ENCODE data around the gene ATG4C.

GRCh38 chr1:62774971-62775595 is 8.8 kb upstream of the ATG4C start:
- TF ChIP-seq CTCF (conservative IDR thresholded peaks at IDR 0.05; ENCODE audit: low read depth, low read length) = no peak
- TF ChIP-seq POLR2A (IDR thresholded peaks at IDR 0.05; ENCODE audit: low read depth, low read length) = no peak
- no peak for TF ChIP-seq SMC3 (IDR thresholded peaks at IDR 0.05; ENCODE audit: low read depth, low read length)
- no peak for TF ChIP-seq BHLHE40 (IDR thresholded peaks at IDR 0.05; ENCODE audit: low read depth, low read length)
- TF ChIP-seq NFE2L2 (IDR thresholded peaks at IDR 0.05; ENCODE audit: low read depth, low read length) = no peak
- TF ChIP-seq MAFK (IDR thresholded peaks at IDR 0.05; ENCODE audit: low read depth, low read length) = no peak
- TF ChIP-seq RAD21 (IDR thresholded peaks at IDR 0.05; ENCODE audit: low read length) = no peak
- TF ChIP-seq FOS (IDR thresholded peaks at IDR 0.05; ENCODE audit: low read depth, low read length) = no peak
- TF ChIP-seq CEBPB (IDR thresholded peaks at IDR 0.05; ENCODE audit: low read depth, low read length) = no peak
- no peak for TF ChIP-seq MXI1 (IDR thresholded peaks at IDR 0.05; ENCODE audit: borderline replicate concordance, low read depth, low read length)
- no peak for TF ChIP-seq RCOR1 (IDR thresholded peaks at IDR 0.05; ENCODE audit: insufficient replicate concordance, low read length)

Data from IMR-90 (cell line).